Skeletal muscle satellite cell (primary cell): Measurements from ENCODE around the gene GGA1.

Experiments
- H3K27me3 ChIP-seq: 2 replicates; pipeline ENCODE4 v1.7.0; 2013; ENCODE audit warnings: low read length; ENCODE audit not compliant: control insufficient read depth, insufficient read depth
- H3K36me3 ChIP-seq: 2 replicates; pipeline ENCODE4 v1.7.0; 2013; ENCODE audit warnings: mild to moderate bottlenecking, control low read depth, low read length; ENCODE audit not compliant: insufficient read depth
- H3K4me1 ChIP-seq: 2 replicates; pipeline ENCODE4 v1.7.0; 2013; ENCODE audit warnings: low read length; ENCODE audit not compliant: control insufficient read depth, insufficient read depth
- H3K4me2 ChIP-seq: 2 replicates; pipeline ENCODE4 v1.7.0; 2013; ENCODE audit warnings: mild to moderate bottlenecking, low read length
- H3K4me3 ChIP-seq: 2 replicates; pipeline ENCODE4 v1.7.0; 2013; ENCODE audit warnings: low read length
- H3K9ac ChIP-seq: 2 replicates; pipeline ENCODE4 v1.7.0; 2013; ENCODE audit warnings: mild to moderate bottlenecking, low read depth, low read length, moderate library complexity
- H3K9me3 ChIP-seq: replicated peaks from 2 replicates; pipeline ENCODE4 v1.7.0; 2013; ENCODE audit warnings: mild to moderate bottlenecking, control low read depth, low read length

Gene GGA1

DNA sequence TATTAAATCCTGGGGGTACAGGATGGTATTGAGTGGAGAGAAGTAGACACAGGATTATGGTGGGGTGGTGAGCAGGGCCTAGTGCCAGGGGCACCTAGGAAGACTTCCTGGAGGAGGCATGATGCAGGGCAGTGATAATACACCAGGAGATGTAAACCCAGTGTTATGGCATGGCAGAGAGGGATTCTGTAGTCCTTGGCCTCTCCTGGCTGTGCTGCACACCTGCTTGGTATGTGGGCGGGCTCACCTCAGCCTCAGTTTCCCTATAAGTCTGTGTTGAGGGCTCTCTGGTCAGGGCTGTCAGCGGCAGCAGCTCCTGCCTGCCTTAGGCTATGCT lies 52.0 kb downstream of the GGA1 start:
- peak overlapping the region; percentile 96 for H3K4me2 ChIP-seq
- H3K9me3 ChIP-seq = no peaks in the 10 kb centered on the region
- no peak overlapping the region for H3K4me3 ChIP-seq
- peaks cover 2% of the 10 kb centered on the region for H3K36me3 ChIP-seq
- H3K9ac ChIP-seq = no peak overlapping the region
- H3K4me1 ChIP-seq = peaks cover 57% of the 10 kb centered on the region
- H3K27me3 ChIP-seq = no peaks in the 10 kb centered on the region

DNA sequence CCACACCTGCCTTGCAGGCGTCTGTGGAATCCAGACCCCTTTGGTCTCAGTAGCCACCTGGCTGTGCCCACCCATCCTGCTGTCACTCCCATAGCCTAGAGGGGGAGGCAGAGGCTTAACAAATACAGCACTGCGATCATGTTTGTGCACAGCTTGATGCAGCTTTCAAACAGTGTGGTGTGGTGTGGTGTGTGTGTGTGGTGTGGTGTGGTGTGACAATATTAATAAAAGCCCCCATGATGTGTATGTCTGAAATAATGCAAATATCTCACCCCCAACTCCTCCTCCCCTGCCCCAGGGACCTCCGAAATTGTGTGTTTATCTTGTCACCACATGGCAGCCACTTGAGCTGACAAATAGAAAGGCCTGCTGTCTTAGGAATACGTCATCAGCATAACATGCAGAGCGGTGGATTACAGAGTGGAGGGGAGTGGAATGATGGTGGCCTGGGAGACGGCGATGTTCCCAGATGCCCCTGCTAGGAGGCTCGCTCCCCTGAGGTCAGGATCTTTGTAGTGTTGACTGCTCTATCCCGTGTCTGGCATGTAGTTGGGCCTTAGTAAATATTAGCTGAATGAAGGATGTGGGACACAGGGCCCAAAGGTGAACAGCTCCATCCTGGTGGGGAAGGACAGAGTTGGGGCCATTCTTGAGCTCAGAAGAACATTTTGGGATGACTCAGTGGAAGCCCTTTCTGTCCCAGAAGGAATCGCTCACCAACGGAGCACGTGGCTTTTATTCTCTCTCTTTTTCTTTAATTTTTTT lies 52.7 kb downstream of the GGA1 start:
- no peaks in the 10 kb centered on the region for H3K9me3 ChIP-seq
- H3K9ac ChIP-seq = peak overlapping the region; percentile 51
- peak overlapping the region; percentile 38 for H3K4me3 ChIP-seq
- peak overlapping the region; percentile 96 for H3K4me2 ChIP-seq
- H3K4me1 ChIP-seq = peaks cover 57% of the 10 kb centered on the region
- no peaks in the 10 kb centered on the region for H3K27me3 ChIP-seq
- peaks cover 8% of the 10 kb centered on the region for H3K36me3 ChIP-seq

DNA sequence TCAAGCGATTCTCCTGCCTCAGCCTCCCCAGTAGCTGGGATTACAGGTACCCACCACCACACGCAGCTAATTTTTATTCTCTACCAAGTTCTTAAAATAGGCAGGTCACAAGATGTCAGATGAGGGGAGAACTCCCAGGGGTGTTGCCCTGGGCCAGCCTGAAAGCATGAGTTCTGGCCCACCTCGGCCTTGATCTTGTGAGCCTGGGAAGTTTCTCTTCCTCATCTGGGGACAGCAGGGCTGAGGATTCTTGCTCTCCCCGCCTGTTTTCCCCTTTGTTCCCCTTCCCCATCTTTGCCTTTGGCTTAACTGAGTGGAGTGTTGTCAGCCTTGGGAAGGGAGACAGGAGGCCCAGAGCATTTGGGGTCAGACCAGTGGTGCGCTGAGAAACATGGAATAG lies 53.4 kb downstream of the GGA1 start:
- Histone ChIP-seq H3K9me3 (no peaks in the 10 kb centered on the region), H3K27me3 (no peaks in the 10 kb centered on the region), H3K4me1 (peaks cover 57% of the 10 kb centered on the region), H3K36me3 (peaks cover 12% of the 10 kb centered on the region), H3K9ac (no peak overlapping the region), H3K4me2 (no peak overlapping the region), H3K4me3 (no peak overlapping the region)

DNA sequence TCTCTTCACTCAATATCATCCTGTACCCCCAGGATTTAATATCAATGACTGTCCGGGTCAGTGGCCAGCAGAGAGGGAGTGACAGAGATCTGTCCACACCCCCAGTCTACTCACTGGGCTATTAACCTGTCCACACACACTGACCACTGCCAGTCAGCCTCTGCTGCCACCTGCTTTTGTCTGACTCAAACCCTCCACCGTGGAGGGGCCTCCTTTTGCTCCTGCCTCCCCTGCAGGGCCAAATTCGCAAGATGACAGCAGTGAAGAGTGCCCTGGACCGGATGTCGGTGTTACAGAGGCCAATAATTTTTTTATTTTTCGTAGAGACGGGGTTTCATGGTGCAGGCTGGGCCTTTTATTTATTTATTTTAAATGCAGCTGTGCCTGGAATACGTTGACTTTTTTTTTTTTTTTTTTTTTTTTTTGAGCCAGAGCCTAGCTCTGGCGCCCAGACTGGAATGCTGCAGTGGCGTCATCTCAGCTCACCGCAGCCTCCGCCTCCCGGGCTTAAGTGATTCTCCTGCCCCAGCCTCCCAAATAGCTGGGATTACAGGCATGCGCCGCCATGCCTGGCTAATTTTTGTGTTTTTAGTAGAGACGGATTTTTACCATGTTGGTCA lies 55.0 kb downstream of the GGA1 start:
- no peak overlapping the region for H3K4me3 ChIP-seq

DNA sequence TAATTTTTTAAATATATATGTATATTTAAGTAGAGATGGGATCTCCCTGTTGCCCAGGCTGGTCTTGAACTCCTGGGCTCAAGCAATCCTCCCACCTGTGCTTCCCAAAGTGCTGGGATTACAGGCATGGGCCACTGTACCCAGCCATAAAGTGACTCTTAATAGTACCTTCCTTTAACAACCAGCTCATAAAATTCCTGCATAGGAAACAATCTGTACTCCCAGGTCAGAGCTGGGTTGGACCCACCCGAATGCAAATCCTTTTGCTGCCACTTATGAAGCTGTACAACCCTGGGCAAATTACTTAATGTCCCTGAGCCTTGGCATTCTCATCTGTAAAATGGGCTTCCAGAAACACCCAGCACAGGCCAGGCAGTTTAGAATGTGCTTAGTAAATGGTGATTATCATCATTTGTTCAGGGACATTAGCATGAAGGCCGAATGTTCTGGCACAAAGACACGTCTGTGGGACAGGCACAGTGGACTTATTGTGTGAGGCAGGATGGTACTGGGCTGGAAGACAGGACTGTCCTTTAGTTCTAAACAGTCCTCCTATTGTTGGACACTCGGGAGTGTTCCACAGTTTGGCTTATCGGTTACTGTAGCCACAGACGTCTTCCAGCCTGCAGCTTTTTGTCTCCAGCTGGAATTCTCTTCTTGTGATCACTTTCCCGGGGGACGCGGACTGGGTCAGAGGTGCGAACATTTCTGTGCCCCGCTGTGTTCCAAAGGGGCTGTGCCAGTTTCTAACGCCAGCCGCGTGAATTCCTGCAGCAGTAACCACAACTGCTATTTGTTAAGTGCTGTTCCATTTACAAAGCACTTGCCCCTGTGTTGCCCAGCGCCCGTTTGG lies 55.8 kb downstream of the GGA1 start:
- Histone ChIP-seq H3K9ac (no peak overlapping the region), H3K27me3 (no peaks in the 10 kb centered on the region), H3K4me1 (peaks cover 53% of the 10 kb centered on the region), H3K36me3 (peaks cover 12% of the 10 kb centered on the region), H3K4me2 (no peak overlapping the region), H3K9me3 (no peaks in the 10 kb centered on the region), H3K4me3 (no peak overlapping the region)

More for the DNA sequence above, 55.0 kb downstream of the GGA1 start:
- Histone ChIP-seq H3K4me1 (peaks cover 56% of the 10 kb centered on the region), H3K36me3 (peaks cover 12% of the 10 kb centered on the region), H3K9ac (peak overlapping the region; percentile 25), H3K9me3 (no peaks in the 10 kb centered on the region), H3K27me3 (no peaks in the 10 kb centered on the region), H3K4me2 (peak overlapping the region; percentile 32)

DNA sequence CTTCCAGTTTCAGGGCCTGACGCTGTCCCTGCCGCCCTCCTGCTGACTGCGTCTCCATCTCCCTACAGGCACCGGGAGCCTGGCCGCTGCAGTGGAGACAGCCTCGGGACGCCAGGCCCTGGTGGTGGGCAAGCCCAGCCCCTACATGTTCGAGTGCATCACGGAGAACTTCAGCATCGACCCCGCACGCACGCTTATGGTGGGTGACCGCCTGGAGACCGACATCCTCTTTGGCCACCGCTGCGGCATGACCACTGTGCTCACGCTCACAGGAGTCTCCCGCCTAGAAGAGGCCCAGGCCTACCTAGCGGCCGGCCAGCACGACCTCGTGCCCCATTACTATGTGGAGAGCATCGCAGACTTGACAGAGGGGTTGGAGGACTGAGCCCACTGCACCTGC lies 56.9 kb downstream of the GGA1 start:
- Histone ChIP-seq H3K9ac (no peak overlapping the region), H3K4me3 (no peak overlapping the region), H3K36me3 (peaks cover 12% of the 10 kb centered on the region), H3K4me2 (no peak overlapping the region), H3K4me1 (peaks cover 43% of the 10 kb centered on the region), H3K27me3 (no peaks in the 10 kb centered on the region), H3K9me3 (no peaks in the 10 kb centered on the region)

DNA sequence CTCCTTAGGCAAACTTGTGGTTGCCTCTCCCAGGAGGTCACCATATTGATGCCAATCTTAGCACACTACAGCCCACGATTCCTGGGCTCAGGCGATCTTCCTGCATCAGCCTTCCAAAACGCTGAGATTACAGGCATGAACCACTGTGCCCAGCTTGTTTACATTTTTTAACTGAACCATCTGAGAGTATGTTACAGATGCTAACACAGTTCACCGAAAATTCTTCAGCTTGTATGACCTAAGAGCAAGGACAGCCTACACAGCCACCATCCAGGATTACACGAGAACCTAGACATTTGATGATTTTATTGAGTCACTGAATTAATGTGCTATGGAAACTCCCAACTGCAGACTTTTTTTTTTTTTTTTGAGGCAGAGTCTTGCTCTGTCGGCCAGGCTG lies 61.0 kb downstream of the GGA1 start:
- Histone ChIP-seq H3K4me1 (peaks cover 15% of the 10 kb centered on the region), H3K4me3 (no peak overlapping the region), H3K27me3 (no peaks in the 10 kb centered on the region), H3K9me3 (no peaks in the 10 kb centered on the region), H3K36me3 (peaks cover 12% of the 10 kb centered on the region), H3K9ac (no peak overlapping the region), H3K4me2 (no peak overlapping the region)

DNA sequence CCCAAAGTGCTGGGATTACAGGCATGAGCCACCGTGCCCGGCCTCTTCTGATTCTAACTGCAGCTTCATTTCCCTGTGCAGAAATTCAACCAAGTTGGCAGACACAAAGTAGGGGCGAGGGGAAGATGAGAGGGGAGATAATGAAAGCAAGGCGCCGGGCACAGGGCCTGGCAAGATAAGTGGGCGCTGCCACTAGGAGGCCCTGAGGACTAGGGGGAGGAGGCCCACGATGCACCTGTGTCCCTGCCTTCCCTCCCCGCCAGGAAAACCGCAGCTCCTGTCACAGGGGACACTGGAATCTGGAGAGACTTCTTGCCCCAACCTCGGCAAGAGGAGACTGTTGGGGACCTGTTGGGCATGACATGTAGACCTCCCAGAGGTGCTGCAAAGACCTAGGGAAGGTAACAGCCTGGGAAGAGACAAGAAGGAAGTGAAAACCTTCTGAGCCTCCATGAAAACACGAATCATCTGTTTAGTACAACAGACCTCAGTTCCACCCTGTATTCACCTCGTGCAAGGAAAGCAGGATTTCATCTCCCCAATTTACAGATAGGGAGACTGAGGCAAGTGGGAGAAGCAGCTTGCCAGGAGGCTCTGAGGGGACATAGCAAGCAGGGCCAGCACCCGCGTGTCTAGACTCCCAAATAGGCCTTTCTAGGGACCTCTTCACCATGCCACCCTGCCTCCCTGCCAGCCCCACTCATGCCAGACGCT lies 63.7 kb downstream of the GGA1 start:
- H3K36me3 ChIP-seq = peaks cover 2% of the 10 kb centered on the region
- no peaks in the 10 kb centered on the region for H3K9me3 ChIP-seq
- H3K27me3 ChIP-seq = no peaks in the 10 kb centered on the region
- no peak overlapping the region for H3K9ac ChIP-seq
- H3K4me2 ChIP-seq = no peak overlapping the region
- H3K4me3 ChIP-seq = no peak overlapping the region
- peaks cover 17% of the 10 kb centered on the region for H3K4me1 ChIP-seq

DNA sequence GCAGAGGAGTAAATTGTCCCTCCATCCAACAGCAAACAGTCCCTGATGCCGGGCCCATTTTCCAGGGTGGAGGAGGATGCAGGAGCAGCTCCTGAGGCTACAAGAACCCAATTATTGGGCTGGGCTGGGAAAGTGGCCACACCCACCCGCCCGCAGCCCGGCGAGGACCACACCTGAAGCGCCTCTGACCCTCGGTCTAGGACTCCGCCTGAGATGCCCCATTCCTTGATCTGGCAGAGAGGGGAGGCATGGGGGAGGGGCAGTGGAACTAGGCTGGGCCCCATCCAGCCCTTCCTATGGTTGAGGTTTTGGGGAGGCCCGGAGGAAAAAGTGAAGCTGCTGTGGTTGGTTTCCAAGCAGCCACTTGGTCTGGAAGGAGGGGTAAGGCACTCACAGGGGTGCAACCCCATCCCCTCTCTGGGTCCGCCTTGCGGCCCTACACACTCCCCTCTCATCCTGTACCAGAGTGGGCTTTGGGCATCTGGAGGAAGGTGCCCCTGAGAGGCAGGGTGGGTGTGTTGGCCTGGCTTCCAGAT lies 64.4 kb downstream of the GGA1 start:
- no peak overlapping the region for H3K4me2 ChIP-seq
- H3K27me3 ChIP-seq = no peaks in the 10 kb centered on the region
- H3K9ac ChIP-seq = no peak overlapping the region
- H3K4me1 ChIP-seq = peaks cover 17% of the 10 kb centered on the region
- H3K9me3 ChIP-seq = no peaks in the 10 kb centered on the region
- H3K36me3 ChIP-seq = peaks cover 6% of the 10 kb centered on the region
- H3K4me3 ChIP-seq = no peak overlapping the region

DNA sequence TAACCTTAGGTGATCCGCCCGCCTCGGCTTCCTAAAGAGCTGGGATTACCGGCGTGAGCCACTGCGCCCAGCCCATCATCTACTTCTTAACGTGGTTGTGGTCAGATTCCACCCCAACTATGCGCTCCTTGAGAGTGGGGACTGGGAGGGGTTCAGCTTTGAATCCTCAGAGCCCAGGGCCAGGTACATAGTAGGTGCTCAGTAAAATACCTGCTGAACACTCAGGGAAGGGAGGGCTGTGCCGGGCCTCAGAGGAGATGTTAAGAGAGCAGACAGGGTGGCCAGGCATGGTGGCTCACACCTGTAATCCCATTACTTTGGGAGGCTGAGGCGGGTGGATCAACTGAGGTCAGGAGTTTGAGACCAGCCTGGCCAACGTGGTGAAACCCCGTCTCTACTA lies 65.6 kb downstream of the GGA1 start:
- Histone ChIP-seq H3K36me3 (peaks cover 13% of the 10 kb centered on the region), H3K27me3 (no peaks in the 10 kb centered on the region), H3K4me1 (peaks cover 18% of the 10 kb centered on the region), H3K4me3 (no peak overlapping the region), H3K9ac (peak overlapping the region; percentile 36), H3K9me3 (no peaks in the 10 kb centered on the region), H3K4me2 (peak overlapping the region; percentile 21)
